NCI-H2107 treated with DMSO at 0.1 percent for 48 hours (cell line): ENCODE measurements around the gene MEIS3.

ENCODE experiments used
- DNase-seq: peaks from one replicate; lab custom pipeline; 2025; ENCODE audit not compliant: unreplicated experiment; lab: John Stamatoyannopoulos, UW

Gene MEIS3

DNA sequence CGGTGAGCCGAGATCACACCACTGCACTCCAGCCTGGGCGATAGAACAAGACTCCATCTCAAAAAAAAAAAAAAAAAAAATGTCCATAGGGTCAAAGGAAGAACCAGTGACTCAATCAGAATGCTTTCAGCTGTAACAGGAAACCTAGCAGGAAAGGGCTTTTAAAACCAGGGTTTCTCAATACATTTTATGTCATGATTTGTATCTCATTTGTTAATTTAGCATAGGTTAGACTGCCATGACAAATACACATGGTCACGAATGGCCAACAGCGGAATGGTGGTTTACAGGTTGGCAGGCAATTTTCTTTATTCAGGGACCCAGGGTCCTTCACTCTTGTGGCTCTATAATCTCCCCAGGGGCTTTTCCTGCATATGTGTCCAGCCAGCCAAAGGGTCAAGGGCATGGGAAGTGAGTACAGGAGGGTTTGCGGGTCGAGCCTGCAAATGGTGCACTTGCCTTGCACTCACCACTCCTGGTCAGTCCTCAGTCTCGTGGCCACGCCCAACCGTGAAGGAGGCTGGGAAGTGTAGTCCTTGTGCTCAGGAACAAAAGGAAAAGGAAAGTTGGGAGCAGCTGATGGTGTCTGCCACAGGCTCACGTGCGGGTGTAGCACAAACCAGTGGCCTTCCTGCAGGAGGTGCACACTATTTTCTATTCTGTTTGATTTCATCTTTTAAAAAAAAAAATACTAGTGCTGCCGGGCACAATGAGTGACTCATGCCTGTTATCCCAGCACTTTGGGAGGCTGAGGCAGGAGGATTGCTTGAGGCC is 55.4 kb downstream of the MEIS3 start:
- no peak for DNase-seq

DNA sequence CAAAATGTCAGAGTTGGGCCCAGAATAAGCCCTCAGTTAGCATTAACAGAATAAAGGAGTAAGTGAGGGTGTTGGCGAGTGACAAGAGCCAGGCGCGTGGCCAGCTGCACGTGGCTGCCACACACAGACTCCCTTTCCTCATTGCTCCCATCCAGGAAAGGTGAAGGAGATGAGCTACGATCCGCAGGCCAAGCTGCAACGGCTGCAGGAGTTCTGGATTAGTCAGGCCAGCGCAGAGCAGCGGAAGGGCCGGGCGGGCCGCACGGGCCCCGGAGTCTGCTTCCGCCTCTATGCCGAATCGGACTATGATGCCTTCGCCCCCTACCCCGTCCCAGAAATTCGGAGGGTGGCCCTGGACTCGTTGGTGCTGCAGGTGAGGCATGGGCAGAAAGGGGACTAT is 57.0 kb downstream of the MEIS3 start:
- no peak for DNase-seq

DNA sequence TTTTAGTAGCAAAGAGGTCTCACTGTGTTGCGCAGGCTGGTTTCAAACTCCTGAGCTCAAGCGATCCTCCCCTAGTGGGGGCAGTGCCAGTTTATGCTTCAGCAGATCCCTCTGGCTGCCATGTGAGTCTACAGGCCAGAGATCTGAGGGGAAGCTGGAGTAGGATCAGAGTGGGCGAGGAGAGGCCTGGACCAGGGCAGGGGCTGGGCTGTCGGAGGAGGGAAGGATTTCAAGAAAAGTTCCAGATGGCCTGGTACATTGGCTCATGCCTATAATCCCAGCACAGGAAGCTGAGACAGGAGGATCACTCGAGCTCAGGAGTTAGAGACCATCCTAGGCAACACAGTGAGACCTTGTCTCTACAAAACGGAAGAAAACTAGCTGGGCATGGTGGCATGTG is 60.4 kb downstream of the MEIS3 start:
- no peak for DNase-seq

DNA sequence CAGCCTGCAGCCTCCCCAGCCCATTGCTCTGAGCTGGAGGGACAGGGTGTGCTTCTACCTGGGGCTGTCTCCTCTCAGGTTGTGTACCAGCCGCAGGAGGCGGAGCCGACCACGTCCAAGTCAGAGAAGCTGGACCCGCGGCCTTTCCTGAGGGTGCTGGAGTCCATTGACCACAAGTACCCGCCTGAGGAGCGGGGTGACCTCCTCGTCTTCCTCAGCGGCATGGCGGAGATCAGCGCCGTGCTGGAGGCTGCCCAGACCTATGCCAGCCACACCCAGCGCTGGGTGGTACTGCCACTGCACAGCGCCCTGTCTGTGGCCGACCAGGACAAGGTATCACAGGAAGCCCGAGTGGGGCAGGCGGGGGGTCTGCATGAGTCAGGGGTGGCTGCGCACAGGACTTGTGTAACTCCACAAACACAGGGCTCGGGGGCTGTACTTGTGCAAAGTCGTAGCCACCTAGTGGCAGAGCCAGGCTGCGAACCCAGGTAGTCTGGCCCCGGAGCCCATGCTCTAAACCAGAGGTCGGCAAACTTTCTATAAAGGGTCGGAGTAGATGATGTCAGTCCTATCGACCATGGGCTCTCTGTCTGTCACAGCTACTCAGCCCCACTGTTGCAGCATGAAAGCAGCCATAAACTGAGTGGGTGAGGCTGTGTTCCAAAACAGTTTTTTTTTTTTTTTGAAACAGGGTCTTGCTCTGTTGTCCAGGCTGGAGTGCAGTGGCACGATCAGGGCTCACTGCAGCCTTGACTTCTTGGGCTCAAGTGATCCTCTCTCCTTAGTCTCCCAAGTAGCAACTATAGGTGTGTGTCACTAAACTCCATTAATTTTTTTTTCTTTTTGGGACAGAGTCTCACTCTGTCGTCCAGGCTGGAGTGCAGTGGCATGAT is 61.3 kb downstream of the MEIS3 start:
- no peak for DNase-seq

DNA sequence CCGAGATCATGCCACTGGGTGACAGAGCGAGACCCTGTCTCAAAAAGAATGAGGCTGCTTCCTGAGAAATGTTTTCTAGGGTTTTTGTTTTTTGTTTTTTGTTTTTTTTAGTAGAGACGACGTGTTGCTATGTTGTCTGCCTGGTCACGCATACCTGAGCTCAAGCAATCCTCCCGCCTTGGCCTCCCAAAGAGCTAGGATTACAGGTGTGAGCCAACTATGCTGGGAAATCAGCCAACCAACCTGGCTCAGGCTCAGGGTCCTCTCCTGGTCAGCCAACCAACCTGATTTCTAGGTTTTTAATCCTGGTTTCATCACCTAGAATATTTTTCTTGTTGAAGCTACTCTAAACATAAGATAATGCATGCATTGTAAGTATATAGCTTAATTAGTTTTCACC is 62.4 kb downstream of the MEIS3 start:
- DNase-seq, result no peak

DNA sequence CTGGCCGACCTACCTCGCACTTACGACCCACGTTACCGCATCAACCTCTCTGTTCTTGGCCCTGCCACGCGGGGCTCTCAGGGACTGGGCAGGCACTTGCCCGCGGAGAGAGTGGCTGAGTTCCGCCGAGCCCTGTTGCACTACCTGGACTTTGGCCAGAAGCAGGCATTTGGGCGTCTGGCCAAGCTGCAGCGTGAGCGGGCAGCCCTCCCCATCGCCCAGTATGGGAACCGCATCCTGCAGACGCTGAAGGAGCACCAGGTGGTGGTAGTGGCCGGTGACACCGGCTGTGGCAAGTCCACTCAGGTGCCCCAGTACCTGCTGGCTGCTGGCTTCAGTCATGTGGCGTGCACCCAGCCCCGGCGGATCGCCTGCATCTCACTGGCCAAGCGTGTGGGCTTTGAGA is 66.0 kb downstream of the MEIS3 start:
- no peak for DNase-seq
